IPS-20b (cell line): ENCODE results near the gene NAA60.

Source experiments
- H3K27ac ChIP-seq: one replicate; pipeline ENCODE4 v1.5.1; 2013; ENCODE audit warnings: low read length
- H3K27me3 ChIP-seq: 2 replicates; pipeline ENCODE4 v1.6.1; 2013; ENCODE audit warnings: mild to moderate bottlenecking, low read length, inconsistent platforms; ENCODE audit not compliant: insufficient read depth
- H3K36me3 ChIP-seq: 2 replicates; pipeline ENCODE4 v1.6.1; 2013; ENCODE audit warnings: low read depth, mild to moderate bottlenecking, inconsistent platforms, low read length, moderate library complexity; ENCODE audit not compliant: insufficient read depth
- H3K4me1 ChIP-seq: 2 replicates; pipeline ENCODE4 v1.6.1; 2013; ENCODE audit warnings: mild to moderate bottlenecking, control low read depth, inconsistent platforms, low read length, moderate library complexity; ENCODE audit not compliant: insufficient read depth
- H3K4me3 ChIP-seq: 2 replicates; pipeline ENCODE4 v1.5.1; 2013; ENCODE audit warnings: mild to moderate bottlenecking, low read length, inconsistent platforms
- H3K9ac ChIP-seq: 2 replicates; pipeline ENCODE4 v1.6.1; 2013; ENCODE audit warnings: low read depth, mild to moderate bottlenecking, inconsistent platforms, low read length, moderate library complexity
- H3K9me3 ChIP-seq: 2 replicates; pipeline ENCODE4 v1.6.1; 2013; ENCODE audit warnings: mild to moderate bottlenecking, low read depth, low read length, inconsistent platforms; ENCODE audit not compliant: insufficient read depth

Gene NAA60

GRCh38 chr16:3476409-3476808, 32.9 kb downstream of the NAA60 start:
- H3K27me3 ChIP-seq, result no peaks in the 10 kb centered on the region
- no peak overlapping the region for H3K9ac ChIP-seq
- H3K4me3 ChIP-seq, result no peak overlapping the region
- H3K4me1 ChIP-seq, result no peaks in the 10 kb centered on the region; the same call in 1 of the 2 replicates
- H3K36me3 ChIP-seq, result peaks cover 11% of the 10 kb centered on the region; the same call in 1 of the 2 replicates
- H3K27ac ChIP-seq, result no peak overlapping the region
- no peaks in the 10 kb centered on the region for H3K9me3 ChIP-seq

- no peaks in the 10 kb centered on the region for H3K27me3 ChIP-seq
- H3K36me3 ChIP-seq, result peaks cover 29% of the 10 kb centered on the region
- H3K9ac ChIP-seq, result no peak overlapping the region
- no peak overlapping the region for H3K27ac ChIP-seq
- no peaks in the 10 kb centered on the region; the same call in 1 of the 2 replicates for H3K4me1 ChIP-seq
- no peaks in the 10 kb centered on the region for H3K9me3 ChIP-seq
- H3K4me3 ChIP-seq, result no peak overlapping the region
These were observed 34.9 kb downstream of the NAA60 start for GRCh38 chr16:3478242-3478925.

GRCh38 chr16:3479654-3480216, 36.3 kb downstream of the NAA60 start:
- Histone ChIP-seq H3K9ac (no peak overlapping the region), H3K36me3 (peaks cover 42% of the 10 kb centered on the region)

GRCh38 chr16:3480901-3481695, 37.6 kb downstream of the NAA60 start:
- no peaks in the 10 kb centered on the region for H3K9me3 ChIP-seq
- no peak overlapping the region for H3K9ac ChIP-seq
- H3K36me3 ChIP-seq, result peaks cover 49% of the 10 kb centered on the region
- no peaks in the 10 kb centered on the region; the same call in 1 of the 2 replicates for H3K4me1 ChIP-seq
- no peak overlapping the region for H3K27ac ChIP-seq
- H3K4me3 ChIP-seq, result no peak overlapping the region
- H3K27me3 ChIP-seq, result no peaks in the 10 kb centered on the region

More at GRCh38 chr16:3479654-3480216, 36.3 kb downstream of the NAA60 start:
- no peaks in the 10 kb centered on the region for H3K9me3 ChIP-seq
- H3K27me3 ChIP-seq, result no peaks in the 10 kb centered on the region
- no peaks in the 10 kb centered on the region; the same call in 1 of the 2 replicates for H3K4me1 ChIP-seq
- no peak overlapping the region for H3K4me3 ChIP-seq
- H3K27ac ChIP-seq, result no peak overlapping the region

- Histone ChIP-seq H3K27ac (no peak overlapping the region), H3K27me3 (no peaks in the 10 kb centered on the region), H3K36me3 (peaks cover 49% of the 10 kb centered on the region), H3K4me1 (no peaks in the 10 kb centered on the region; the same call in 1 of the 2 replicates), H3K4me3 (no peak overlapping the region), H3K9ac (no peak overlapping the region), H3K9me3 (no peaks in the 10 kb centered on the region)
These were observed 38.5 kb downstream of the NAA60 start for GRCh38 chr16:3481696-3482658.

GRCh38 chr16:3482659-3483241, 39.3 kb downstream of the NAA60 start:
- peaks cover 49% of the 10 kb centered on the region for H3K36me3 ChIP-seq
- H3K4me1 ChIP-seq, result no peaks in the 10 kb centered on the region; the same call in 1 of the 2 replicates
- no peaks in the 10 kb centered on the region for H3K27me3 ChIP-seq
- H3K27ac ChIP-seq, result no peak overlapping the region
- H3K4me3 ChIP-seq, result no peak overlapping the region
- no peak overlapping the region for H3K9ac ChIP-seq
- H3K9me3 ChIP-seq, result no peaks in the 10 kb centered on the region

- no peak overlapping the region for H3K9ac ChIP-seq
- peaks cover 43% of the 10 kb centered on the region for H3K36me3 ChIP-seq
- no peaks in the 10 kb centered on the region; the same call in 1 of the 2 replicates for H3K4me1 ChIP-seq
- no peaks in the 10 kb centered on the region for H3K9me3 ChIP-seq
- H3K27ac ChIP-seq, result no peak overlapping the region
- no peak overlapping the region for H3K4me3 ChIP-seq
- no peaks in the 10 kb centered on the region for H3K27me3 ChIP-seq
These were observed 41.0 kb downstream of the NAA60 start for GRCh38 chr16:3484318-3485096.

- Histone ChIP-seq H3K27ac (no peak overlapping the region), H3K4me1 (no peaks in the 10 kb centered on the region; the same call in 1 of the 2 replicates), H3K9ac (no peak overlapping the region), H3K9me3 (no peaks in the 10 kb centered on the region), H3K4me3 (no peak overlapping the region), H3K27me3 (no peaks in the 10 kb centered on the region), H3K36me3 (peaks cover 43% of the 10 kb centered on the region)
These were observed 41.7 kb downstream of the NAA60 start for GRCh38 chr16:3485097-3485745.

GRCh38 chr16:3485821-3486505, 42.5 kb downstream of the NAA60 start:
- Histone ChIP-seq H3K9me3 (no peaks in the 10 kb centered on the region), H3K27me3 (no peaks in the 10 kb centered on the region), H3K36me3 (peaks cover 42% of the 10 kb centered on the region), H3K4me1 (no peaks in the 10 kb centered on the region; the same call in 1 of the 2 replicates), H3K4me3 (no peak overlapping the region), H3K27ac (no peak overlapping the region), H3K9ac (no peak overlapping the region)
